ENCODE measurements around the gene MCF2L2.

The MCF2L2 gene

DNA sequence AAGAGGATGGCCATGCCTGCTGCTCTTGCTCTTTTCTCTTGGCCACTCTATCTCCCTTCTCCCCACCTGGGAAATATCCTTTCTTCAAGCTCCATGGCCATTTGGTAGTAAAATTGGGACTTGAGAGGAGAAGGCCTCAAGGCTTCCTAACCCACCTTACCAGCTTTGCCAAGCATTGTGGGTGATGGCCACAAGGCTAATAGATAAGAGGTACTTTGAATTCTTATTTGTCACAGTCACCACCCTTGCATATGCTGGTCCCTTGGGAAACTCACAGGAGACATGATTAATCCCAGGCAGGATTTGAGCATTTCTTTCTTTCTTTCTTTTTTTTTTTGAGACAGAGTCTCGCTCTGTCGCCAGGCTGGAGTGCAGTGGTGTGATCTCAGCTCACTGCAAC is 138.2 kb downstream of the MCF2L2 start (continued):
- no peak for TF ChIP-seq ZNF776 (tag by site-specific recombination; IDR thresholded peaks at IDR 0.05; ENCODE audit: borderline replicate concordance)
- TF ChIP-seq ZNF24 (tag by site-specific recombination; IDR thresholded peaks at IDR 0.05), result no peak
- TF ChIP-seq, protein P1, sequence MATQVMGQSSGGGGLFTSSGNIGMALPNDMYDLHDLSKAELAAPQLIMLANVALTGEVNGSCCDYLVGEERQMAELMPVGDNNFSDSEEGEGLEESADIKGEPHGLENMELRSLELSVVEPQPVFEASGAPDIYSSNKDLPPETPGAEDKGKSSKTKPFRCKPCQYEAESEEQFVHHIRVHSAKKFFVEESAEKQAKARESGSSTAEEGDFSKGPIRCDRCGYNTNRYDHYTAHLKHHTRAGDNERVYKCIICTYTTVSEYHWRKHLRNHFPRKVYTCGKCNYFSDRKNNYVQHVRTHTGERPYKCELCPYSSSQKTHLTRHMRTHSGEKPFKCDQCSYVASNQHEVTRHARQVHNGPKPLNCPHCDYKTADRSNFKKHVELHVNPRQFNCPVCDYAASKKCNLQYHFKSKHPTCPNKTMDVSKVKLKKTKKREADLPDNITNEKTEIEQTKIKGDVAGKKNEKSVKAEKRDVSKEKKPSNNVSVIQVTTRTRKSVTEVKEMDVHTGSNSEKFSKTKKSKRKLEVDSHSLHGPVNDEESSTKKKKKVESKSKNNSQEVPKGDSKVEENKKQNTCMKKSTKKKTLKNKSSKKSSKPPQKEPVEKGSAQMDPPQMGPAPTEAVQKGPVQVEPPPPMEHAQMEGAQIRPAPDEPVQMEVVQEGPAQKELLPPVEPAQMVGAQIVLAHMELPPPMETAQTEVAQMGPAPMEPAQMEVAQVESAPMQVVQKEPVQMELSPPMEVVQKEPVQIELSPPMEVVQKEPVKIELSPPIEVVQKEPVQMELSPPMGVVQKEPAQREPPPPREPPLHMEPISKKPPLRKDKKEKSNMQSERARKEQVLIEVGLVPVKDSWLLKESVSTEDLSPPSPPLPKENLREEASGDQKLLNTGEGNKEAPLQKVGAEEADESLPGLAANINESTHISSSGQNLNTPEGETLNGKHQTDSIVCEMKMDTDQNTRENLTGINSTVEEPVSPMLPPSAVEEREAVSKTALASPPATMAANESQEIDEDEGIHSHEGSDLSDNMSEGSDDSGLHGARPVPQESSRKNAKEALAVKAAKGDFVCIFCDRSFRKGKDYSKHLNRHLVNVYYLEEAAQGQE (tag by site-specific recombination; IDR thresholded peaks at IDR 0.05), result no peak

DNA sequence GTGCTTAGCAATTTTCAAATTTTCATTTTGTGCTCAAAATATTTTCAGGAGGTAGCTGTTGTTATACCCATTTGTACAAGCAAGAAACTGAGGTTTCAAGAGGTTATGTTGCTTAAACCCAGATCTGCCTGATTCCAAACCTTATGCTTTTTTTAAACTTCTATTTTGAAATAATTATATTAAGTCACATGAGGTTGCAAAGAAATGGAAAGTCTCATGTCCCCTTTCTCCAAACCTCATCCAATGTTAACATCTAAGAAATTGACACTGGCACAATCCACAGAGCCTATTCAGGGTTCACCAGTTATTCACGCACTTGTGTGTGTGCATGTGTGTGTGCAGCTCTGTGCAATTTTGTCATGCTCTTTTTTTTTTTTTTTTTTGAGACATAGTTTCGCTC is 140.3 kb downstream of the MCF2L2 start:
- ChIA-PET POLR2A (no interaction called here), CTCF (no interaction called here)
- Histone ChIP-seq H3K4me3 (ENCODE audit: low read depth, low read length) (no peak overlapping the region), H3K9me3 (ENCODE audit: control insufficient read depth, insufficient read depth, low read depth, low read length) (no peaks in the 10 kb centered on the region), H3K27ac (ENCODE audit: extremely low read depth, low read depth, low read length) (no peak overlapping the region), H3K36me3 (ENCODE audit: control insufficient read depth in 2 of 2, insufficient read depth in 1 of 2, low read length in 2 of 2) (no peaks in the 10 kb centered on the region), H3K4me1 (ENCODE audit: control insufficient read depth, insufficient read depth, low read length) (peaks cover 8% of the 10 kb centered on the region; the same call in 1 of the 2 replicates)
- TF ChIP-seq ZNF311 (tag by site-specific recombination; IDR thresholded peaks at IDR 0.05; ENCODE audit: borderline replicate concordance), result no peak
- TF ChIP-seq ZNF112 (tag by site-specific recombination; IDR thresholded peaks at IDR 0.05), result no peak
- TF ChIP-seq, protein P2, sequence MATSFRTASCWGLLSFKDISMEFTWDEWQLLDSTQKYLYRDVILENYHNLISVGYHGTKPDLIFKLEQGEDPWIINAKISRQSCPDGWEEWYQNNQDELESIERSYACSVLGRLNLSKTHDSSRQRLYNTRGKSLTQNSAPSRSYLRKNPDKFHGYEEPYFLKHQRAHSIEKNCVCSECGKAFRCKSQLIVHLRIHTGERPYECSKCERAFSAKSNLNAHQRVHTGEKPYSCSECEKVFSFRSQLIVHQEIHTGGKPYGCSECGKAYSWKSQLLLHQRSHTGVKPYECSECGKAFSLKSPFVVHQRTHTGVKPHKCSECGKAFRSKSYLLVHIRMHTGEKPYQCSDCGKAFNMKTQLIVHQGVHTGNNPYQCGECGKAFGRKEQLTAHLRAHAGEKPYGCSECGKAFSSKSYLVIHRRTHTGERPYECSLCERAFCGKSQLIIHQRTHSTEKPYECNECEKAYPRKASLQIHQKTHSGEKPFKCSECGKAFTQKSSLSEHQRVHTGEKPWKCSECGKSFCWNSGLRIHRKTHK (tag by site-specific recombination; IDR thresholded peaks at IDR 0.05), result no peak
- TF ChIP-seq, protein P3, sequence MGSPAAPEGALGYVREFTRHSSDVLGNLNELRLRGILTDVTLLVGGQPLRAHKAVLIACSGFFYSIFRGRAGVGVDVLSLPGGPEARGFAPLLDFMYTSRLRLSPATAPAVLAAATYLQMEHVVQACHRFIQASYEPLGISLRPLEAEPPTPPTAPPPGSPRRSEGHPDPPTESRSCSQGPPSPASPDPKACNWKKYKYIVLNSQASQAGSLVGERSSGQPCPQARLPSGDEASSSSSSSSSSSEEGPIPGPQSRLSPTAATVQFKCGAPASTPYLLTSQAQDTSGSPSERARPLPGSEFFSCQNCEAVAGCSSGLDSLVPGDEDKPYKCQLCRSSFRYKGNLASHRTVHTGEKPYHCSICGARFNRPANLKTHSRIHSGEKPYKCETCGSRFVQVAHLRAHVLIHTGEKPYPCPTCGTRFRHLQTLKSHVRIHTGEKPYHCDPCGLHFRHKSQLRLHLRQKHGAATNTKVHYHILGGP (tag by site-specific recombination; IDR thresholded peaks at IDR 0.05), result no peak
- TF ChIP-seq, protein P4, sequence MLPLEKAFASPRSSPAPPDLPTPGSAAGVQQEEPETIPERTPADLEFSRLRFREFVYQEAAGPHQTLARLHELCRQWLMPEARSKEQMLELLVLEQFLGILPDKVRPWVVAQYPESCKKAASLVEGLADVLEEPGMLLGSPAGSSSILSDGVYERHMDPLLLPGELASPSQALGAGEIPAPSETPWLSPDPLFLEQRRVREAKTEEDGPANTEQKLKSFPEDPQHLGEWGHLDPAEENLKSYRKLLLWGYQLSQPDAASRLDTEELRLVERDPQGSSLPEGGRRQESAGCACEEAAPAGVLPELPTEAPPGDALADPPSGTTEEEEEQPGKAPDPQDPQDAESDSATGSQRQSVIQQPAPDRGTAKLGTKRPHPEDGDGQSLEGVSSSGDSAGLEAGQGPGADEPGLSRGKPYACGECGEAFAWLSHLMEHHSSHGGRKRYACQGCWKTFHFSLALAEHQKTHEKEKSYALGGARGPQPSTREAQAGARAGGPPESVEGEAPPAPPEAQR (tag by site-specific recombination; IDR thresholded peaks at IDR 0.05), result no peak
- TF ChIP-seq, protein P5, sequence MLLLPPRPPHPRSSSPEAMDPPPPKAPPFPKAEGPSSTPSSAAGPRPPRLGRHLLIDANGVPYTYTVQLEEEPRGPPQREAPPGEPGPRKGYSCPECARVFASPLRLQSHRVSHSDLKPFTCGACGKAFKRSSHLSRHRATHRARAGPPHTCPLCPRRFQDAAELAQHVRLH (tag by site-specific recombination; IDR thresholded peaks at IDR 0.05), result no peak
- TF ChIP-seq, protein P6, sequence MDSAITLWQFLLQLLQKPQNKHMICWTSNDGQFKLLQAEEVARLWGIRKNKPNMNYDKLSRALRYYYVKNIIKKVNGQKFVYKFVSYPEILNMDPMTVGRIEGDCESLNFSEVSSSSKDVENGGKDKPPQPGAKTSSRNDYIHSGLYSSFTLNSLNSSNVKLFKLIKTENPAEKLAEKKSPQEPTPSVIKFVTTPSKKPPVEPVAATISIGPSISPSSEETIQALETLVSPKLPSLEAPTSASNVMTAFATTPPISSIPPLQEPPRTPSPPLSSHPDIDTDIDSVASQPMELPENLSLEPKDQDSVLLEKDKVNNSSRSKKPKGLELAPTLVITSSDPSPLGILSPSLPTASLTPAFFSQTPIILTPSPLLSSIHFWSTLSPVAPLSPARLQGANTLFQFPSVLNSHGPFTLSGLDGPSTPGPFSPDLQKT (IDR thresholded peaks at IDR 0.05; ENCODE audit: borderline replicate concordance, low read depth, low read length), result no peak
- no peak for TF ChIP-seq ZSCAN16 (tag by site-specific recombination; IDR thresholded peaks at IDR 0.05)
- no peak for TF ChIP-seq OSR2 (tag by site-specific recombination; IDR thresholded peaks at IDR 0.05)
- no peak for TF ChIP-seq ZSCAN30 (tag by site-specific recombination; IDR thresholded peaks at IDR 0.05)
- TF ChIP-seq ZNF596 (tag by site-specific recombination; IDR thresholded peaks at IDR 0.05), result no peak
- TF ChIP-seq ZFP37 (tag by site-specific recombination; IDR thresholded peaks at IDR 0.05), result no peak
